Right kidney (tissue), 1 donor: ENCODE results near the gene AFF3.
"Not testable (repeated sequence)": the region's sequence is repeated elsewhere in the genome, so short reads cannot be mapped to it uniquely, and the experiment has no call there.

ENCODE experiments used
- DNase-seq: peaks from one replicate; pipeline ENCODE4 v3.0.0-alpha.2; 2016

Gene AFF3

GRCh38 chr2:99961196-99961913 lies 181.0 kb downstream of the AFF3 start:
- no peak for DNase-seq

- no peak for DNase-seq
Observed at GRCh38 chr2:99960790-99961189, 181.6 kb downstream of the AFF3 start.

- no peak for DNase-seq
Observed at GRCh38 chr2:99960291-99960690, 182.1 kb downstream of the AFF3 start.

- DNase-seq: no peak
Observed at GRCh38 chr2:99959261-99960014, 183.0 kb downstream of the AFF3 start.

GRCh38 chr2:99957332-99958133 lies 184.9 kb downstream of the AFF3 start:
- no peak for DNase-seq

GRCh38 chr2:99956232-99957030 lies 186.0 kb downstream of the AFF3 start:
- no peak for DNase-seq

- DNase-seq: no peak
Observed at GRCh38 chr2:99953750-99954149, 188.6 kb downstream of the AFF3 start.

GRCh38 chr2:99949963-99950362 lies 192.4 kb downstream of the AFF3 start:
- no peak for DNase-seq

GRCh38 chr2:99949530-99949929 lies 192.9 kb downstream of the AFF3 start:
- no peak for DNase-seq

- DNase-seq: no peak
Observed at GRCh38 chr2:99948010-99948409, 194.4 kb downstream of the AFF3 start.

GRCh38 chr2:99947366-99947765 lies 195.0 kb downstream of the AFF3 start:
- not testable (repeated sequence) for DNase-seq

- no peak for DNase-seq
Observed at GRCh38 chr2:99944019-99944418, 198.4 kb downstream of the AFF3 start.

GRCh38 chr2:99942561-99943347 lies 199.6 kb downstream of the AFF3 start:
- DNase-seq: no peak

- peak; percentile 18 for DNase-seq
Observed at GRCh38 chr2:99940963-99941362, 201.4 kb downstream of the AFF3 start.

- no peak for DNase-seq
Observed at GRCh38 chr2:99939135-99939534, 203.3 kb downstream of the AFF3 start.

GRCh38 chr2:99938250-99938649 lies 204.1 kb downstream of the AFF3 start:
- no peak for DNase-seq

- DNase-seq: no peak
Observed at GRCh38 chr2:99936065-99936464, 206.3 kb downstream of the AFF3 start.

GRCh38 chr2:99935662-99936061 lies 206.7 kb downstream of the AFF3 start:
- DNase-seq: no peak

- no peak for DNase-seq
Observed at GRCh38 chr2:99933894-99934650, 208.3 kb downstream of the AFF3 start.

- not testable (repeated sequence) for DNase-seq
Observed at GRCh38 chr2:99933491-99933890, 208.9 kb downstream of the AFF3 start.
